Neuronal stem cell (in vitro differentiated cells): ENCODE results near the gene TMEM95.

Experiments used
- DNase-seq: peaks from one replicate; pipeline ENCODE4 v3.0.0-alpha.2; 2013; ENCODE audit warnings: low spot score
- H2AFZ ChIP-seq: one replicate; pipeline ENCODE4 v1.6.1; 2013; ENCODE audit warnings: mild to moderate bottlenecking, low read length, inconsistent platforms
- H2AK5ac ChIP-seq: 2 replicates; pipeline ENCODE4 v1.6.1; 2013; ENCODE audit warnings: low read depth, mild to moderate bottlenecking, inconsistent platforms, low read length, moderate library complexity, mixed read lengths
- H2BK120ac ChIP-seq: 2 replicates; pipeline ENCODE4 v1.6.1; 2013; ENCODE audit warnings: low read depth, mild to moderate bottlenecking, inconsistent platforms, low read length, moderate library complexity, mixed read lengths
- H2BK12ac ChIP-seq: one replicate; pipeline ENCODE4 v1.6.1; 2013; ENCODE audit warnings: low read length, inconsistent platforms
- H2BK15ac ChIP-seq: 2 replicates; pipeline ENCODE4 v1.6.1; 2013; ENCODE audit warnings: mild to moderate bottlenecking, low read length, inconsistent platforms, mixed read lengths
- H2BK5ac ChIP-seq: one replicate; pipeline ENCODE4 v1.6.1; 2013; ENCODE audit warnings: inconsistent platforms, mild to moderate bottlenecking, low read length, moderate library complexity
- H3K14ac ChIP-seq: one replicate; pipeline ENCODE4 v1.6.1; 2013; ENCODE audit warnings: low read length, inconsistent platforms
- H3K18ac ChIP-seq: 2 replicates; pipeline ENCODE4 v1.6.1; 2013; ENCODE audit warnings: low read length, inconsistent platforms
- H3K23ac ChIP-seq: 2 replicates; pipeline ENCODE4 v1.6.1; 2013; ENCODE audit warnings: low read depth, mild to moderate bottlenecking, mixed read lengths, low read length, inconsistent platforms; ENCODE audit not compliant: poor library complexity
- H3K27ac ChIP-seq: replicated peaks from 3 replicates; pipeline ENCODE4 v1.5.1; 2013; ENCODE audit warnings: low read length, inconsistent platforms
- H3K27me3 ChIP-seq, 3 experiments: 2 replicates each; pipeline ENCODE4 v1.6.1; 2013; ENCODE audit warnings: low read length in 3 of 3, mild to moderate bottlenecking in 2 of 3, inconsistent platforms in 1 of 3, low read depth in 1 of 3, mixed read lengths in 1 of 3, moderate library complexity in 1 of 3; ENCODE audit not compliant: control insufficient read depth in 3 of 3, insufficient read depth in 3 of 3
- H3K36me3 ChIP-seq, 2 donors: replicated peaks in 1 of 2; 2 replicates each; pipeline ENCODE4 v1.6.1; 2013; ENCODE audit warnings: low read length in 2 of 2; ENCODE audit not compliant: control insufficient read depth in 2 of 2, insufficient read depth in 2 of 2
- H3K4ac ChIP-seq: 2 replicates; pipeline ENCODE4 v1.6.1; 2013; ENCODE audit warnings: inconsistent platforms, mild to moderate bottlenecking, low read length, moderate library complexity
- H3K4me1 ChIP-seq, 2 donors: 1 replicate in 1 of 2; 2 replicates in 1 of 2; pipeline ENCODE4 v1.6.1; 2013; ENCODE audit warnings: low read length in 2 of 2, low read depth in 1 of 2; ENCODE audit not compliant: control insufficient read depth in 2 of 2, insufficient read depth in 1 of 2
- H3K4me2 ChIP-seq: one replicate; pipeline ENCODE4 v1.6.1; 2013; ENCODE audit warnings: mild to moderate bottlenecking, low read length, inconsistent platforms; ENCODE audit not compliant: insufficient read depth, poor library complexity, severe bottlenecking
- H3K4me3 ChIP-seq, 2 donors: 2 replicates each; pipeline ENCODE4 v1.5.1; 2013; ENCODE audit warnings: low read length in 2 of 2, mild to moderate bottlenecking in 2 of 2, inconsistent platforms in 1 of 2, moderate library complexity in 1 of 2
- H3K79me1 ChIP-seq: one replicate; pipeline ENCODE4 v1.6.1; 2013; ENCODE audit warnings: low read depth, mild to moderate bottlenecking, inconsistent platforms, low read length, moderate library complexity
- H3K9ac ChIP-seq: one replicate; pipeline ENCODE4 v1.6.1; 2013; ENCODE audit warnings: mild to moderate bottlenecking, low read depth, low read length, inconsistent platforms; ENCODE audit not compliant: poor library complexity
- H3K9me3 ChIP-seq, 2 donors: replicated peaks in 1 of 2; 2 replicates each; pipeline versions ENCODE3 to v1.6.1; 2013; ENCODE audit warnings: low read length in 2 of 2, mild to moderate bottlenecking in 2 of 2, inconsistent platforms in 1 of 2, low read depth in 1 of 2, mixed read lengths in 1 of 2, moderate library complexity in 1 of 2; ENCODE audit not compliant: control insufficient read depth in 2 of 2, insufficient read depth in 1 of 2
- H4K8ac ChIP-seq: one replicate; pipeline ENCODE4 v1.6.1; 2013; ENCODE audit warnings: low read depth, mild to moderate bottlenecking, inconsistent platforms, low read length, moderate library complexity
- H4K91ac ChIP-seq: one replicate; pipeline ENCODE4 v1.6.1; 2013; ENCODE audit warnings: low read length, low read depth, mild to moderate bottlenecking, inconsistent platforms; ENCODE audit not compliant: poor library complexity
- WGBS, 2 donors: extraction: QIAGEN DNeasy Blood & Tissue Kit; methylation state at CpG; one replicate each; pipeline ENCODE4 v1.1.7; 2013; ENCODE audit warnings: missing lambda C conversion rate in 2 of 2, mixed read lengths in 1 of 2; ENCODE audit not compliant: insufficient read length in 2 of 2, insufficient replicate concordance in 1 of 2; ENCODE audit errors: extremely low coverage in 2 of 2; 5-methylcytosine and 5-hydroxymethylcytosine counted together

TMEM95 gene

GRCh38 chr17:7383742-7384488 is 29.0 kb downstream of the TMEM95 start:
- Histone ChIP-seq H2BK120ac (no peak overlapping the region), H2AK5ac (peak overlapping the region; percentile 82), H2BK5ac (peak overlapping the region; percentile 35), H3K9ac (peak overlapping the region; percentile 92), H2BK15ac (peak overlapping the region; percentile 88), H3K4me3 (peak overlapping the region; percentile 24 to 66), H4K91ac (no peak overlapping the region), H2AFZ (peak overlapping the region; percentile 82), H2BK12ac (peak overlapping the region; percentile 95), H3K27ac (no peak overlapping the region), H3K23ac (peak overlapping the region; percentile 58), H3K36me3 (peaks cover 0 to 4% of the 10 kb centered on the region in 2 donors), H3K9me3 (peaks cover 11 to 17% of the 10 kb centered on the region in 2 donors), H3K4me1 (peaks cover 8 to 10% of the 10 kb centered on the region in 2 donors), H3K27me3 (peaks cover 3 to 56% (median 49%) of the 10 kb centered on the region in 3 experiments), H4K8ac (peak overlapping the region; percentile 32), H3K79me1 (no peaks in the 10 kb centered on the region), H3K18ac (peak overlapping the region; percentile 97), H3K4me2 (peak overlapping the region; percentile 98), H3K4ac (peak overlapping the region; percentile 69), H3K14ac (peak overlapping the region; percentile 66)
- DNase-seq, result no peak
- WGBS, 2 donors, result no CpG with 5 or more reads among the region's 65 CpGs

GRCh38 chr17:7384489-7385081 is 29.6 kb downstream of the TMEM95 start:
- Histone ChIP-seq H3K4me3 (peak overlapping the region; percentile 24 to 66), H4K91ac (no peak overlapping the region)

GRCh38 chr17:7388856-7389255 is 33.9 kb downstream of the TMEM95 start:
- H4K8ac ChIP-seq, result no peak overlapping the region
- peaks cover 2 to 7% of the 10 kb centered on the region in 2 donors for H3K4me1 ChIP-seq
- no peak for DNase-seq
- H3K4me3 ChIP-seq, result no peak overlapping the region
- H2AK5ac ChIP-seq, result no peak overlapping the region
- H3K4ac ChIP-seq, result no peak overlapping the region
- no peaks in the 10 kb centered on the region for H3K79me1 ChIP-seq
- no peak overlapping the region for H2AFZ ChIP-seq
- H2BK120ac ChIP-seq, result no peak overlapping the region
- no peak overlapping the region for H3K4me2 ChIP-seq
- H3K9ac ChIP-seq, result no peak overlapping the region
- no peak overlapping the region for H3K23ac ChIP-seq
- peaks cover 13 to 38% of the 10 kb centered on the region in 2 donors for H3K36me3 ChIP-seq
- H2BK15ac ChIP-seq, result no peak overlapping the region
- peaks cover 0 to 10% (median 8%) of the 10 kb centered on the region in 3 experiments for H3K27me3 ChIP-seq
- H3K14ac ChIP-seq, result no peak overlapping the region
- no peak overlapping the region for H2BK12ac ChIP-seq
- H3K27ac ChIP-seq, result no peak overlapping the region
- no peak overlapping the region for H3K18ac ChIP-seq
- H3K9me3 ChIP-seq, result no peaks in the 10 kb centered on the region
- H2BK5ac ChIP-seq, result no peak overlapping the region
- H4K91ac ChIP-seq, result no peak overlapping the region
- WGBS, 2 donors, result no CpG with 5 or more reads among the region's 10 CpGs

More at GRCh38 chr17:7384489-7385081, 29.6 kb downstream of the TMEM95 start:
- H3K4me2 ChIP-seq, result peak overlapping the region; percentile 98
- H3K27me3 ChIP-seq, result peaks cover 3 to 51% (median 48%) of the 10 kb centered on the region in 3 experiments
- peak overlapping the region; percentile 88 for H2BK15ac ChIP-seq
- peak overlapping the region; percentile 58 for H3K23ac ChIP-seq
- H3K4ac ChIP-seq, result peak overlapping the region; percentile 40
- DNase-seq, result no peak
- no CpG with 5 or more reads among the region's 23 CpGs for WGBS, 2 donors
- peak overlapping the region; percentile 92 for H3K9ac ChIP-seq
- H2BK120ac ChIP-seq, result no peak overlapping the region
- peaks cover 8 to 10% of the 10 kb centered on the region in 2 donors for H3K4me1 ChIP-seq
- no peak overlapping the region for H3K27ac ChIP-seq
- peak overlapping the region; percentile 97 for H3K18ac ChIP-seq
- H2AFZ ChIP-seq, result peak overlapping the region; percentile 82
- H3K9me3 ChIP-seq, result peaks cover 8 to 10% of the 10 kb centered on the region in 2 donors
- peak overlapping the region; percentile 66 for H2AK5ac ChIP-seq
- peak overlapping the region; percentile 95 for H2BK12ac ChIP-seq
- H3K36me3 ChIP-seq, result peaks cover 3 to 10% of the 10 kb centered on the region in 2 donors
- H2BK5ac ChIP-seq, result no peak overlapping the region
- H4K8ac ChIP-seq, result no peak overlapping the region
- no peaks in the 10 kb centered on the region for H3K79me1 ChIP-seq
- peak overlapping the region; percentile 60 for H3K14ac ChIP-seq
